GM21528 (cell line): Measurements from ENCODE around the gene TTBK2.

ENCODE experiments used
- ATAC-seq: cut with Tn5 transposase; IDR thresholded peaks from one replicate; pipeline ENCODE4 v1.9.1; 2021; ENCODE audit warnings: mild to moderate bottlenecking, moderate library complexity; ENCODE audit not compliant: unreplicated experiment, low FRiP score

The TTBK2 gene

GRCh38 chr15:42704492-42704926, 216.1 kb downstream of the TTBK2 start:
- no peak for ATAC-seq

GRCh38 chr15:42696626-42697025, 224.0 kb downstream of the TTBK2 start:
- ATAC-seq = no peak

- no peak for ATAC-seq
These were observed 225.0 kb downstream of the TTBK2 start for GRCh38 chr15:42695527-42696071.

- ATAC-seq = no peak
These were observed 226.2 kb downstream of the TTBK2 start for GRCh38 chr15:42694398-42694797.

- no peak for ATAC-seq
These were observed 226.6 kb downstream of the TTBK2 start for GRCh38 chr15:42693942-42694341.

- ATAC-seq = no peak
These were observed 227.1 kb downstream of the TTBK2 start for GRCh38 chr15:42693496-42693895.

- ATAC-seq = no peak
These were observed 227.6 kb downstream of the TTBK2 start for GRCh38 chr15:42692997-42693396.

- ATAC-seq = no peak
These were observed 228.0 kb downstream of the TTBK2 start for GRCh38 chr15:42692536-42692935.

GRCh38 chr15:42691770-42692169, 228.8 kb downstream of the TTBK2 start:
- ATAC-seq = no peak

GRCh38 chr15:42691308-42691707, 229.3 kb downstream of the TTBK2 start:
- no peak for ATAC-seq
